Femur (tissue), 1 donor: Measurements from ENCODE around the gene USP5.
"Not testable (repeated sequence)": the region's sequence is repeated elsewhere in the genome, so short reads cannot be mapped to it uniquely, and the experiment has no call there.

Experiments
- DNase-seq: peaks from one replicate; pipeline ENCODE4 v3.0.0-alpha.2; 2017

The USP5 gene

DNA sequence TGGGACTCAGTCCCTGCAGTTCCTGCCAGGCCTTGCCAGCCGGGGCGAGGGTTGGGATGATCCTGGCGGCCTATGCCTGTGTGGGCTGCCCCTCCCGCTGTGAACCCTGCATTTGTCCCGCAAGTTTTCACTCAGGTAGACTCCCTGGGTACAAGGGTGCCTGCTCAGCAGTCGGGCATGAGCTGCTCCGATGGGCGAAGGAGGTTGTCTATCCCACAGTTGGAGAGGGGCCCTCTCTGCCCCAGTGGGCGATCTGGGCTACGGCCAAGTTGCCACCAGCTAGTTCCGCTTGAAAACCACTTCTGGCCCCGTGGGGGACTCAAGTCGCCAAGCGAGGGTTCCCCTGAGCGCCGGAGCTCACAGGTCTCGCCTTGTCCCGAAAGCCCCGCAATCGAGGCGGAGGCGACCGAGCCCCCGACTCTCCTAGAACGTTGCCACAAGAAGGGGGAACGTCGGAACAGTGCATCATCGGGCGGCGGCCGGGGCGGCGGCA lies 15.0 kb downstream of the USP5 start:
- no peak for DNase-seq

- peak; percentile 93 for DNase-seq
Measured at GRCh38 chr12:6867413-6868210, 15.7 kb downstream of the USP5 start, which contains the start of gene TPI1. TSS of gene TPI1 (plus strand) at chr12:6867531. CDS start at chr12:6867567, 36 bp downstream.

GRCh38 chr12:6868211-6869048 lies 16.5 kb downstream of the USP5 start:
- DNase-seq, result peak; percentile 40

- peak; percentile 88 for DNase-seq
Measured at GRCh38 chr12:6869049-6870021, 17.4 kb downstream of the USP5 start.

DNA sequence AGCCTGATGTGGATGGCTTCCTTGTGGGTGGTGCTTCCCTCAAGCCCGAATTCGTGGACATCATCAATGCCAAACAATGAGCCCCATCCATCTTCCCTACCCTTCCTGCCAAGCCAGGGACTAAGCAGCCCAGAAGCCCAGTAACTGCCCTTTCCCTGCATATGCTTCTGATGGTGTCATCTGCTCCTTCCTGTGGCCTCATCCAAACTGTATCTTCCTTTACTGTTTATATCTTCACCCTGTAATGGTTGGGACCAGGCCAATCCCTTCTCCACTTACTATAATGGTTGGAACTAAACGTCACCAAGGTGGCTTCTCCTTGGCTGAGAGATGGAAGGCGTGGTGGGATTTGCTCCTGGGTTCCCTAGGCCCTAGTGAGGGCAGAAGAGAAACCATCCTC lies 18.4 kb downstream of the USP5 start:
- not testable (repeated sequence) for DNase-seq

DNA sequence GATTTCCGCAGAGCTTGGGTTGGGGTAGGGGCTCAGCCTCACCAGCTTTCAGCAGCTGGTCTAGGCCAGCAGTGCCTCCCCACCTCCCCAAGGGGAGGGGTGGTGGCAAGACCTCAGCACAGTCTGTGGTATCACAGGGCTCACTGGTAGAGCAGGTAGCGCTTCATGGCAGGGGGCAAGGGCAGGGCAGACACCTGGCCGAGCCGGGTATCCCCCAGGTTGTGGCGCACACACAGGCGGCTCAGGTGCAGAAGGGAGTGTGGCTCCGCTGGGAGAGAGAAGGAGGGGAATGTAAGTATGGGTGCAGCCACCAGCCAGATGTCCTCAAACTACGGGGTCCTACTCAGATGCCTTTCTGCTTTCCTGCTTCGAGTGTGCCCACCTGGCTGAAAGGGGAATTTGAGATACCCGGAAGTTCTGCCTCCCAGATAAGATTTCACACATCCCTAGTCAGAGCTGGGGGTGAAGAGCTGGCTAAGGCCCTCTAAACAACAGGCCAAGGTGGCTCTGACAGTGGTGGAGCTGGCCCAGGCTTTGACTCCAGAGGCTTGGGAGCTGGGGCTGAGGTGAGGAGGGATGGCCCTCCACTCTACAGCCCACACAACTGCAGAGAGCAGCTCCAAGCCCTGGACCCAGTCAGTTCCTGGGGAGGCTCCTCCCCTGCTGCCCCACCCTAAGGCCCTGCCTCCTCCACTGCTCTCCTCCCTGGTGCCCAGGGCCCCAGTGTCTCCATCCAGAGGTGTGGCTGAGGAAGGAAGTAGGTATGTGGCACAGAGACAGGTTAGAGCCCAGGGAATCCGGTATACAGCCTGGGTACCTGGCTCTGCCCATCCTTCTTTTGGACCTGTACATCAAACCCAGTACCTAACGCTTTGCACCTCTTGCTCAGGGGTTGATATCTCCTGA lies 19.4 kb downstream of the USP5 start:
- no peak for DNase-seq

DNA sequence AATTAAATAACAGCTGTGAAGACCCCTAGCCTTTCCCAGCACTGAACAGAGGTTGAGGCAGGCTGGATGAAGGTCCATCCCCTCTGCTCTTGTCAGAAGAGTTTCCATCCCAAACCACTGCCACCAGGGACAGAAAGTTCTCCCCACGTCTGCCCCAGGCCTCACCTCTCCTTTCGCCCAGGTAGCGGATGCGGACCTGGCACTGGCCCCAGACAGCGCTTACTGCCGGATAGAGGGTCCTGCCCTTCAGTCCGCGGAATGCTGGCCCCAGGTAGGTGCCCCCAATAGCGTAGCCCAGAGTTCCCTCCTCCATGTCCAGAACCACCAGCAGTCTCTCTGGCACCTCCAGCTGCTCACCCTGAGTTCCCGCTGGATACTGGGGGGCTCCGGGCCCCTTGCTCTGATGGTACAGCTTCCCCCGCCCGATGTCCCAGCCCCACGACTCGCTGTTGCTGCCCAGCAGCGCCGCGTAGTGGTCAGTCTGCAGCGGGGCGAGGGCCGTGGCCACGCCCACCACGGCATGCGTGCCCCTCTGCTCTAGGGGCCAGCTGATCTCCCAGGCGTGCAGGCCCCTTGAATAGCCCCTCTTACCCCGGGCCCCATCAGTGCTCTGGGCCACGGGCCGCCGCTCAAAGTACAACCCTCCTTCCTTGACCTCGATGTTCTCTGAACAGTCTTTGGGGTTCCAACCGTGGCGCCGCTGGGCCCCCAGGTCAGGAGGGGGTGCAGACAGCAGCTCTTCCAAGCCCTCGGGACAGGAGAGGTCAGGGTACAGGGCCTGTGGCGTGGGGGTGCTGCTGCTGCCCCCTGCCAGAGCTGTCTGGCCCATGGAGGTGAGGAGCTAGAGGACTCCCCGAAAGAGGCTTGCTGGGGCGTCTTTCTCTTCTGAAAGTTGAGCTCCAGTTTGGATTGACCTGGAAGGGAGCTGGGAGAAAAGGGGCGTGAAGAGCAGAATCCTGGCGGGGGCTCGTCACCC lies 20.4 kb downstream of the USP5 start:
- peak; percentile 90 for DNase-seq

- peak; percentile 98 for DNase-seq
Measured at GRCh38 chr12:6873094-6874014, 21.4 kb downstream of the USP5 start, which contains the start of gene SPSB2. TSS of gene SPSB2 (minus strand) at chr12:6873303. CDS start at chr12:6872901, 402 bp downstream.

GRCh38 chr12:6874015-6874368 lies 22.0 kb downstream of the USP5 start:
- peak; percentile 28 for DNase-seq

GRCh38 chr12:6879824-6880223 lies 27.9 kb downstream of the USP5 start:
- not testable (repeated sequence) for DNase-seq

DNA sequence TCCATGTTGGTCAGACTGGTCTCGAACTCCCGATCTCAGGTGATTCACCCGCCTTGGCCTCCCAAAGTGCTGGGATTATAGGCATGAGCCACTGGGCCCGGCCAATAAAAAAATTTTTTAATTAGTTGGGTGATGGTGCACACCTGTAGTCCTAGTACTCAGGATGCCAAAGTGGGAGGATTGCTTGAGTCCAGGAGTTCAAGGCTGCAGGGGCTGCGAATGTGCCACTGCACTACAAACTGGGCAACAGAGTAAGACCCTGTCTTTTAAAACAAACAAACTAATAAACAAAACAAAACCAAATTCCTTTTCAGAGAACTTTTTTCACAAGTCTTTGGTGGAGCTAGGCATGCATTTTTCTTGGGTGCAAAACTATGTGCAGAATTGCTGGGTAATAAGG lies 31.3 kb downstream of the USP5 start:
- no peak for DNase-seq

GRCh38 chr12:6883683-6884082 lies 31.7 kb downstream of the USP5 start:
- DNase-seq, result no peak

DNA sequence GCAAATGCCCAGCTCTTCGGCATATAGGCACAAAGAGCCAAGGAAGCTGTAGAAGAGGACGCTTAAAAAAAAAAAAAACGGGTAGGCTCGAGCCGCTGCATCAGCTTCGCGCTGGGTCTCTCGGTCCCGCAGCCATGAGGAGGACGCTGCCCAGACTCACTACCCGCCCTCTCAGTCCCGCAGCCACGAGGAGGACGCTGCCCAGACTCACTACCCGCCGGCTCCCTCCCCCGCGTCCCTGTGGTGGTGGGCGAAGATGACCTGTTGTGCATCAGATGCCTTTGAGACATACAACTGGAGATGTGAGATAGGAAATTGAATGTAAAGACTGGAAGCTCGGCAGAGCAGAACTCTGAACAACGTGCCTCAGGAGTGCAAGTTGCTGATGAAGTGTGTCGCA lies 32.6 kb downstream of the USP5 start:
- no peak for DNase-seq

GRCh38 chr12:6886206-6886999 lies 34.5 kb downstream of the USP5 start:
- DNase-seq, result not testable (repeated sequence)

- no peak for DNase-seq
Measured at GRCh38 chr12:6887460-6887859, 35.5 kb downstream of the USP5 start.

- no peak for DNase-seq
Measured at GRCh38 chr12:6888360-6888759, 36.4 kb downstream of the USP5 start.

DNA sequence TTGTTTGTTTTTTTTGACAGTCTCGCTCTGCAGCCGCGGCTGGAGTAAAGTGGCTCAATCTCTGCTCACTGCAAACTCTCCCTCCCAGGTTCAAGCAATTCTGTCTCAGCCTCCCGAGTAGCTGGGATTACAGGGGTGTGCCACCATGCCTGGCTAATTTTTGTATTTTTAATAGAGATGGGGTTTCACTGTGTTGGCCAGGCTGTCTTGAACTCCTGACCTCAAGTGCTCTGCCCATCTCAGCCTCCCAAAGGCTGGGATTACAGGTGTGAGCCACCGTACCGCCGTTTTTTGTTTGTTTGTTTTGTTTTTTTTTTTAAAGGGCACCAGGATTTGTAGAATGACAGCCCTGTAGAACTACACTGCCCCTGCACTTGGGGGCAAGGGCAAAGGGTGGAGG lies 36.8 kb downstream of the USP5 start:
- DNase-seq, result not testable (repeated sequence)
